Astrocyte of the hippocampus (primary cell): ENCODE measurements around the gene TMEM183A.

ENCODE experiments used
- DNase-seq: peaks from one replicate; pipeline ENCODE4 v3.0.0; 2011; ENCODE audit warnings: low read depth, low spot score

The TMEM183A gene

GRCh38 chr1:203069030-203069747, 62.0 kb downstream of the TMEM183A start:
- DNase-seq, result no peak

GRCh38 chr1:203072002-203072602, 64.9 kb downstream of the TMEM183A start:
- DNase-seq, result no peak

- peak; percentile 17 for DNase-seq
Observed at GRCh38 chr1:203072911-203073310, 65.7 kb downstream of the TMEM183A start.

- DNase-seq, result no peak
Observed at GRCh38 chr1:203073469-203073868, 66.3 kb downstream of the TMEM183A start.
